ENCODE results near the gene DNPEP. TPM values are rescaled to one million over a fixed set of nuclear protein-coding genes. Genes with fewer than 3 reads are reported as not detected.

DNPEP gene
- total RNA-seq, 6 experiments from 2014 or later: 37.1 to 60.2 (median 47.0) TPM

DNA sequence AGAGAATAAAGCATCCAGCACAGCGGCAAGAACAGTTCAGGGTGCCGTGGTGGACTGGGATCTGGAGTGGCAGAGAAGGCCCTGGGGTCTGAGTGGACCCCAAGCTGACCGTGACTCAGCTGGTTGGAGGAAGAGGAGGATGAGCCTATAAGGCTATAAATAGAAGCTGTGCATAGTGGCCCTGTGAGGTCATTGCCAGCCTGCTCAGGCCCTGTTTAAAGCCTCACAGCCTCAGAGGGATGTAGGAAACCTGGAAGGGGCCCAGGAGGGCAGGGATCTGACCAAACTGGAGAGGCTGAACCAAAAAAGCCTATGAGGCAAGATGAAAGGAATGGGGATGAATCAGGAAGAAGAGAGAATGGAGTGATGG is 19.1 kb upstream of the DNPEP start:
- 72% methylated on average over 3 of the region's 3 CpGs for WGBS (ENCODE audit: insufficient coverage, low coverage, low lambda C conversion rate, missing lambda C conversion rate)
- H3K4me1 ChIP-seq: no peaks in the 10 kb centered on the region
- H3K4me3 ChIP-seq: no peak overlapping the region
- H3K27me3 ChIP-seq: no peaks in the 10 kb centered on the region
- no peak overlapping the region for H3K27ac ChIP-seq
- ATAC-seq (peak in 1 of 4 donors; percentile 22), DNase-seq (no peak)
- H3K36me3 ChIP-seq: no peaks in the 10 kb centered on the region
- intact Hi-C loops (cut with DNase I): loop anchor here (5.0 to 10.0 kb wide), 2 partner anchors 118 to 125 kb away; no protein-coding TSS in a partner anchor
- TF ChIP-seq, protein P1, sequence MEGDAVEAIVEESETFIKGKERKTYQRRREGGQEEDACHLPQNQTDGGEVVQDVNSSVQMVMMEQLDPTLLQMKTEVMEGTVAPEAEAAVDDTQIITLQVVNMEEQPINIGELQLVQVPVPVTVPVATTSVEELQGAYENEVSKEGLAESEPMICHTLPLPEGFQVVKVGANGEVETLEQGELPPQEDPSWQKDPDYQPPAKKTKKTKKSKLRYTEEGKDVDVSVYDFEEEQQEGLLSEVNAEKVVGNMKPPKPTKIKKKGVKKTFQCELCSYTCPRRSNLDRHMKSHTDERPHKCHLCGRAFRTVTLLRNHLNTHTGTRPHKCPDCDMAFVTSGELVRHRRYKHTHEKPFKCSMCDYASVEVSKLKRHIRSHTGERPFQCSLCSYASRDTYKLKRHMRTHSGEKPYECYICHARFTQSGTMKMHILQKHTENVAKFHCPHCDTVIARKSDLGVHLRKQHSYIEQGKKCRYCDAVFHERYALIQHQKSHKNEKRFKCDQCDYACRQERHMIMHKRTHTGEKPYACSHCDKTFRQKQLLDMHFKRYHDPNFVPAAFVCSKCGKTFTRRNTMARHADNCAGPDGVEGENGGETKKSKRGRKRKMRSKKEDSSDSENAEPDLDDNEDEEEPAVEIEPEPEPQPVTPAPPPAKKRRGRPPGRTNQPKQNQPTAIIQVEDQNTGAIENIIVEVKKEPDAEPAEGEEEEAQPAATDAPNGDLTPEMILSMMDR (IDR thresholded peaks at IDR 0.05): no peak
- TF ChIP-seq POLR2A (IDR thresholded peaks at IDR 0.05): no peak
- no peaks in the 10 kb centered on the region for H3K9me3 ChIP-seq

DNA sequence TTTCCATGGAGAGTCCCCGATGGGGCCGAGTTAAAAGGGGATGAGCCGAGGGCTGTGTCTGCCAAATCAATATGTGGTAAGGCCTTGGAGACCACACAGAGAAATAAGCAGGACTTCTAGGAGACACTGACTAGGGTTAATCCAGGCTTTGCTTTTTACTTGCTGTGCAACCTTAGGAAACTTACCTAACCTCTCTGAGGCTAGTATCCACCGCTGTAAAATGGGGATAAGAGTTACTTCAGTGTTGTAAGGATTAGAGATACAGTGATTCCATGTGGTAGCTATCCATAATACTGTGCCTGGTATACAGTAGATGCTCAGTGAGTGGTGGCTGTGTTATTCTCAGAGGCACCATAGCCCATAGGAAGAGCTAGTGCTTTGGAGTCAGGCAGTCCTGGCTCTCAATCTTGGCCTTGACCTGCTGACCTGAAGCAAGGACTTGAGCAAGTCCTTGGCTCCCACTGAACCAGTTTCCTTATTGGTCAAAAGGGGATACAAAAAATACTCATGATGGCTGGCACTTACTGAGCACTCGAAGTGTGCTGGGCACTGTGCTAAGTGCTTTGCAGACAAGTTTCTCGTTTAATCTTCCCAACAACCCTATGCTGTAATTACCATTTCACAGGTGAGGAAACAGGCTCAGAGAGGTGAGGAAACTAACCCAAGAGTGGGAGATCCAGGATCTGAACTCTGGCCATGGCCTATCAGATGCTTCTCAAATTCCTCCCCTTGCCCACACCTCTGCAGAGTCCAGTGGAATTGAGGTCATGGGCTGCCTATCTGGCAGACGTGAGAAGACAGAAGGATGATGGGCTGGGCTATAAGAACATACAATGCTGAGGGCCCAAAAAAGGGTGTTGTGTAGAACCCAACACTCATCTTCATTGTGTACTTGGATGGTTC is 18.5 kb upstream of the DNPEP start:
- Histone ChIP-seq H3K4me1 (no peaks in the 10 kb centered on the region), H3K36me3 (no peaks in the 10 kb centered on the region), H3K4me3 (no peak overlapping the region), H3K9me3 (no peaks in the 10 kb centered on the region), H3K27ac (no peak overlapping the region), H3K27me3 (no peaks in the 10 kb centered on the region)
- no peak for DNase-seq
- intact Hi-C loops (cut with DNase I): loop anchor here (5.0 to 10.0 kb wide), 2 partner anchors 119 to 126 kb away; no protein-coding TSS in a partner anchor
- no peak for ATAC-seq
- TF ChIP-seq, protein P1 (IDR thresholded peaks at IDR 0.05): no peak
- TF ChIP-seq POLR2A (IDR thresholded peaks at IDR 0.05): no peak
- 75% methylated on average over 5 of the region's 7 CpGs for WGBS (ENCODE audit: insufficient coverage, low coverage, low lambda C conversion rate, missing lambda C conversion rate)

DNA sequence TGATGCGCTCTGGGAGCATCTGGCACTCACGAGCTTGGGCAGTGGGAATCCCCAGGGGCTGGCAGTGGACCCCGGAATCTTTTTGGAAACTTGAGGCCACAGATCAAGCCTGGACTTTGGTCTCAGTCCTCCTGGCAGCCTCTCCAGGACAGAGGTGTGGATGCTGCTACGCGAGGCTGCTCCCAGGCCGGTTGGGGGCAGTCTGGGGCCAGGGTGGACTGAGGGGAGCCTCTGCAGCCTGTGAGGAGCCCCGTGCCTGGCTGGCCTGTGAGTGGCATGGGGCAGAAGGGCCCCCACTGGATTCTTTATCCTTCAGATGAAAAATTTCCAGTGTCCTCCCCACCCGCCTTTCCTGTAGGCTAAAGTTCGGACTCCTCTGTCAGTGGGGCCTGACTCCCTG is 17.7 kb upstream of the DNPEP start:
- no peaks in the 10 kb centered on the region for H3K36me3 ChIP-seq
- TF ChIP-seq, protein P1 (IDR thresholded peaks at IDR 0.05): no peak
- TF ChIP-seq POLR2A (IDR thresholded peaks at IDR 0.05): no peak
- no CpG with 5 or more reads among the region's 9 CpGs for WGBS (ENCODE audit: insufficient coverage, low coverage, low lambda C conversion rate, missing lambda C conversion rate)
- DNase-seq: no peak
- H3K4me1 ChIP-seq: no peaks in the 10 kb centered on the region
- H3K27me3 ChIP-seq: no peaks in the 10 kb centered on the region
- H3K9me3 ChIP-seq: no peaks in the 10 kb centered on the region
- intact Hi-C loops (cut with DNase I): loop anchor here (5.0 to 10.0 kb wide), 2 partner anchors 119 to 127 kb away; no protein-coding TSS in a partner anchor
- no peak overlapping the region for H3K4me3 ChIP-seq
- no peak overlapping the region for H3K27ac ChIP-seq
- peak in 1 of 4 donors; percentile 6 for ATAC-seq

DNA sequence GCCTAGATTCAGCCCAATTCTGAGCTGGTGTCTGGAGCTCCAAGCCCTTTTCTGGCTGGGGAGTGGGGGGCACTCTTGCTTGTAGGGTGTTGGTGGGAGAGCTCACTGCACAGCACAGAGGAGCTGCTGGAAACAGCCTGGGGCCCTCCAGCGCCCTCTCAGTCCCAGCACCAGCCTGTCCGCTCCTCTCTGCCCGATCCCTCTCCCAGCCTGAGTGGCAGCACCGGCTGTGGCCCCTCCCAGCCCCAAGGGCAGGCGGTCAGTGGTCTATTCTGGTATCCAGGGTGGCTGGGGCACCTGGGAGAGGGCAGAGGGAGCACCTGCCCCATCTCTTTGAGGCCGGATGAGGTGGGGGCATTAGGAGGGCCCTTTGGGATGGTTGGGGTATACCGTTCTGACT is 17.2 kb upstream of the DNPEP start:
- Histone ChIP-seq H3K27me3 (no peaks in the 10 kb centered on the region), H3K4me1 (no peaks in the 10 kb centered on the region), H3K9me3 (no peaks in the 10 kb centered on the region), H3K4me3 (no peak overlapping the region), H3K27ac (no peak overlapping the region), H3K36me3 (no peaks in the 10 kb centered on the region)
- intact Hi-C loops (cut with DNase I): loop anchor here (5.0 to 10.0 kb wide), 2 partner anchors 120 to 127 kb away; no protein-coding TSS in a partner anchor
- peak in 1 of 3 donors; percentile 27 for DNase-seq
- ATAC-seq: no peak
- no peak for TF ChIP-seq POLR2A (IDR thresholded peaks at IDR 0.05)
- TF ChIP-seq, protein P1 (IDR thresholded peaks at IDR 0.05): no peak
- 91% methylated on average over 4 of the region's 7 CpGs for WGBS (ENCODE audit: insufficient coverage, low coverage, low lambda C conversion rate, missing lambda C conversion rate)

Measured in right lobe of liver (tissue), 6 donors.